Right ventricle myocardium superior (tissue), 1 donor: ENCODE data around the gene SRRD. TPM values are rescaled to one million over a fixed set of nuclear protein-coding genes. Genes with fewer than 3 reads are reported as not detected.
"Not testable (repeated sequence)": the region's sequence is repeated elsewhere in the genome, so short reads cannot be mapped to it uniquely, and the experiment has no call there.

Source experiments
- ATAC-seq: fragments of 200-7000 bp; cut with Tn5 transposase; one replicate; pipeline ENCODE4 v1.9.1; 2020; ENCODE audit warnings: mild to moderate bottlenecking; ENCODE audit not compliant: poor library complexity
- DNase-seq: peaks from one replicate; pipeline ENCODE4 v3.0.0-alpha.2; 2020
- intact Hi-C: fragments of 100-400 bp; cut with DNase I; formaldehyde crosslinking; loops from one replicate; pipeline ENCODE4 v1.11.2; 2022
- long read RNA-seq: library from polyadenylated mRNA; unstranded; transcript quantifications from one replicate; pipeline ENCODE4 v2.0.0, GENCODE V29; 2021
- total RNA-seq: library from RNA; stranded (reverse); fragmentation: NEBNext Ultra II Directional; extraction: Animal tissue kit (Norgen Biotek cat#: 25700); gene quantifications from one replicate; pipeline ENCODE4 v1.2.1, GENCODE V29; 2021
- donor health status: DM: no; HTN: yes; CAD: no; lungs with severe emphysema.

The SRRD gene, protein sequence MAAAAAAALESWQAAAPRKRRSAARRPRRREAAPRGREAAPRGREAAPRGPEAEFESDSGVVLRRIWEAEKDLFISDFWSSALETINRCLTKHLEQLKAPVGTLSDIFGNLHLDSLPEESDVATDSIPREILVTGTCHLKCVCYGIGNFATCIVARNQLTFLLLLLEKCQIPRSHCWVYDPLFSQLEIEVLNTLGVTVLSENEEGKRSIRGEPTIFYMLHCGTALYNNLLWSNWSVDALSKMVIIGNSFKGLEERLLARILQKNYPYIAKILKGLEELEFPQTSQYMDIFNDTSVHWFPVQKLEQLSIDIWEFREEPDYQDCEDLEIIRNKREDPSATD
- 23.2 TPM for total RNA-seq
- long read RNA-seq, full-length matches to known transcripts, result 29 of 37 reads
- long read RNA-seq, partial matches to known transcripts, result 0 of 37 reads
- long read RNA-seq, other reads (novel, unspliced or antisense), result 8 of 37 reads

GRCh38 chr22:26483439-26484359 lies at the start of gene SRRD, which contains the start of gene HPS4:
Gene SRRD, plus strand, starts transcription at chr22:26483877. Its CDS starts 14 bp downstream, at chr22:26483891.
Gene HPS4, minus strand, starts transcription at chr22:26483783. Its CDS starts 2,021 bp downstream, at chr22:26481762.
- peak; percentile 95 for DNase-seq
- peak; percentile 98 for ATAC-seq
- intact Hi-C loops, result loop anchor here (5.0 kb wide), 1 partner anchor 109 kb away; the partner anchor contains the start of gene TPST2

DNA sequence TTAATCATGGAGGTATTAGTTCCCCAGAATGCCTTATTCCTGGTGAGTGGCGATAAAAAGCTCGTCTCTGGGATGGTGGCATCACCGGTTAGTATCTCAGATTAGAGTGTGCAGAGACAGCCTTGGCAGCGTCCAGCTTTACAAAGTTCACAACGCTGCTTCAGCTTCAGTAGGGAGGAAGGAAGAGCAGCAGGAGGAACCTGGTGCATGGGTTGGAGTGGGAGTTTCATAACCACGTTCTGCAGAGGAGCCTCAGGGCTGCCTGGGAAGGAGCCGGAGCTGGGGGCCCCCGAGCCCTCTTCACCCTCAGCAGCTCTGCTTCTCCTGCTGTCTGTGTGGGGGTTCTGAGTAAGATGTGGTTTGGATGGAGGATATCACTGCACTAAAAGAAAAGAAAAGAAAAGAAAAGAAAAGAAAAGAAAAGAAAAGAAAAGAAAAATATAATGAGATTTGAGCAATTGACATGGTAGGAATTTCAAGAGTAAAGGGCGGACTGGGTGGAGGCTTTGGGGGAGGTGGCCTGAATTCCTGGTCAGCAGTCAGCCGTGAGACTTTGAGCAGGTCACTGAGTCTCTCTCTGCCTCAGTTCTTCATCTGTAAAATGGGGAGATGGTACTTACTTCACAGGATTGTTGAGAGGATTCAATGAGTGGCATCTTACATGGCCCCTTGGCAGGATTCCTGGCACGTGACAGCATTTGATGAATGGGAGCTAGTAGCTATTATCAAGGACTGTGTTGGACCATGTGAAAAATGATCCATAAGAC lies 48.2 kb upstream of the SRRD start:
- ATAC-seq, result no peak
- DNase-seq, result no peak
- intact Hi-C loops, result no loop called here

DNA sequence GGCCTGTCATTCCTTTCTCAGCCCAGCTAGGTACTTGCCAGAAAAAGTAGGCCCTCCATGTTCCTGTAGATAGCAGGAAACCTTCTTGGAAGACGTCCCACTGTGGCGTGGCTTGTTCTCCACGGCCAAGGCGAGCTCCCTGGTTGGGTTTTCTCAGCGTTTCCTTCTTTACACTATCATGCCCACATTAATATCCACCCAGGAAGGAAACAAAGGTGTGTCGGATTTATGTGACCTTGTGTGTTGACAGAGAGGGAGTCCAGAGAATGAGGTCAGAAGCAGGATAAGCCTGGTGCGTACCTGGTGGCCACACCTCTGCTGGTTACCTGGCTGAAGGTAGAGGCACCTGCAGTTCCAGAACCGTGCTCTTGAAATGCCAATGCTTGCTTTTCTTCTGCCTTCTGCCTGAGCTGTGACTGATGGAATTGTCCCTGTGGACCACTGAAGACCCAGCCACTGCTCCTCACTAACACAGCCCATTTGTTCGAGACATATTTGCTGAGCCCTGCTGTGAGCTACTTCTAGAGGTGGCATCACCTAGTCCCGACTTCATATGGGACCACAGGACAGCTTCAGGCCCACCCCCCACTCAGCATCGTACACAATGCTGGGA lies 46.7 kb upstream of the SRRD start:
- intact Hi-C loops, result no loop called here
- ATAC-seq, result peak; percentile 22
- DNase-seq, result no peak

DNA sequence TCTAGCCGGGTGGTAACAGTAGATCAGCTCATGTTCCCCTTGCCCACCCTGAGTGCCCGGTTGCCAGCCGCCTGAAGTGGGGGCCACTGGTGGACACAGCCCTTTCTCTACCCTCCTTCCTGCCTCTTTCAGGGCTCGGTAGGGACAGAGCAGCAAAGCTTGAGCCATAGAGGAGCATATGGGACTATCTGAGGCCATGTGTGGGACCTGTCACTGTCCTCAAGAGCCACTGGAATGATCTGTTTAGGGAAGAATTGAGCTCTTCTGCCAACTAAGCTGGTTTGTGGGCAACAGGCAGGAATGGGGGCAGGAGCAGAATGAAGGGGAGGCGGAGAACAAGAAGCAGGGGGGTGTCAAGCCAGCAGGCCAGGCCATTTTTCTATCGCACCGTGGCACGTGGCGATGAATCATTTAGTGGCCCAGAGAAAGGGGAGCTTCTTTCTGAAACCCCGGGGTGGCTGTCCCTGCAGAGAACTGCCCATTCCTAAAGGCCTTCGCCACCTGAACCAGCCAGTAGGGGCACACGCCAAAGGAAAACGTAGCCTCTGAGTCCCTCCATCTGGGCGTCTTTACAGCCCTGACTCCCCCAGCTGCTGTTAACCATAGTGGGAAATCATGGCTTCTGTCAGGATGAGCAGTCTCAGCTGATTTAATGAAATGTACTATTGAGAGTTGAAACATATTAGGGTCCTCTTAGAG lies 45.8 kb upstream of the SRRD start:
- ATAC-seq, result no peak
- intact Hi-C loops, result no loop called here
- DNase-seq, result no peak

DNA sequence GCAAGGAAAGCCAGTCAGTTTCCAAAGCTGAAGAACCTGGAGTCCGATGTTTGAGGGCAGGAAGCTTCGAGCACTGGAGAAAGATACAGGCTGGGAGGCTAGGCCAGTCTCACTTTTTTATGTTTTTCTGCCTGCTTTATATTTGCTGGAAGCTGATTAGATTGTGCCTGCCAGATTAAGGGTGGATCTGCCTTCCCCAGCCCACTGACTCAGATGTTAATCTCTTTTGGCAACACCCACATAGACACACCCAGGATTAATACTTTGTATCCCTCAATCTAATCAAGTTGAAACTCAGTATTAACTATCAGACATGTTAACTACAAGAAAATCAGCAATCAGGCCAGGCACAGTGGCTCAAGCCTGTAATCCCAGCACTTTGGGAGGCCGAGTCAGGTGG lies 44.9 kb upstream of the SRRD start:
- DNase-seq, ATAC-seq, intact Hi-C loops: not testable (repeated sequence)

DNA sequence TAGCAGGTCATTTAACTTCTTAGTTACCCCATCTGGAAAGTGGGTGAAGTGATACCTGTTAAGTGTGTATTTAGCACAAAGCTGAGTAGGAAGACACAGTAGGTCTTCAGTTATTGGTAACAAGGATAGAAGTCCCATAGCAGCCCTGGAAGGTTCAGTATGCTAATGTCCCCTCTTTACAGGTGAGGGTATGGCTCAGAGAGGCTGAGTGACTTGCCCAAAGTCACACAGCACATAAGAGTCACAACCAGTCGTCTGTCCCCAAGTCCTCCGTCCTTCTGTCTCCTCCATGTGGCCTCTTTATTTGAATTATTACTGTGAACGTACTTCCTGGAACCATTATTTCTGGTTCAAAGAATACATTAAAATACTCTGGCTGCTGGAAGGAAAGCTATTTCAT lies 44.1 kb upstream of the SRRD start:
- intact Hi-C loops, result no loop called here
- DNase-seq (no peak), ATAC-seq (no peak)

GRCh38 chr22:26442086-26442756 lies 41.5 kb upstream of the SRRD start:
- no peak for DNase-seq
- intact Hi-C loops, result no loop called here
- ATAC-seq, result no peak

- ATAC-seq, result no peak
Measured at GRCh38 chr22:26443901-26444690, 39.6 kb upstream of the SRRD start.

GRCh38 chr22:26444777-26445176 lies 38.9 kb upstream of the SRRD start:
- intact Hi-C loops, result no loop called here
- ATAC-seq (no peak), DNase-seq (no peak)

More at GRCh38 chr22:26443901-26444690, 39.6 kb upstream of the SRRD start:
- no peak for DNase-seq
- intact Hi-C loops, result no loop called here

GRCh38 chr22:26445577-26446275 lies 38.0 kb upstream of the SRRD start:
- intact Hi-C loops, result no loop called here
- no peak for DNase-seq
- ATAC-seq, result no peak

GRCh38 chr22:26446808-26447515 lies 36.7 kb upstream of the SRRD start:
- no peak for DNase-seq
- ATAC-seq, result no peak
- intact Hi-C loops, result no loop called here

DNA sequence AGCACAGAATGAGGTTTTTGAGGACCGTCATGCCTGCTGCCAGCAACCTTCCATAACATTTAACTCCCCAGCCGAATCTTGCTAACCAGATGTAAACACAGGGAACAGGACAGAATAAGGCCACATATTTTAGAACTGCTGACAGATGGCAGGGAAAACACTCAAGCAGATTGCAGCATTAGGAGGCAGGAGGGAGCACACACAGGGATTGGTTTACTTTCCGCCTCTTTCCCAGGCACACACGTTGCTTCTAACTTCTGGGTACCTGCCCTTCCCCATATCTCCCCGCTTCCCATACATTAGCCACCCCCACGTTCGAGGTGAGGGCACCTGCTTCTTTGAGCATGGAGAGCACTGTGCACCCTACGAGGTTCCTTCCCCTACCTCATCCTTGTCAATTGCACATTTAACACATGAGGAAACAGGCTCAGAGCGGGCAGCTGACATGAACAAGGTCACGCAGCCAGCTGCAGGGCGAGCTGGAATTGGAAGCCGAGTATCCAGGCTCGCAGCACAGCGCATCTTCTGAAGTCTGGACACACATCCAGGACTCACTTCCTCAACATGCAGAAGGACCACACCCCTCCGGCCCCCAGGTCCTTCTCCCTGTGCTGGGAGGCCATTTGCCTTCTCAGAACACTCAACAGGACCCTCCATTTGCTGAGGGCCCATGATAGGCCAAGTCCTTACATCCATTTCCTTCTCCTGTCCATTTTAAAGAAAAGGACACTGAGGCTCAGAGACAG lies 35.9 kb upstream of the SRRD start:
- intact Hi-C loops, result no loop called here
- no peak for DNase-seq
- no peak for ATAC-seq

GRCh38 chr22:26448334-26448733 lies 35.3 kb upstream of the SRRD start:
- peak; percentile 57 for ATAC-seq
- DNase-seq, result no peak
- intact Hi-C loops, result no loop called here

- intact Hi-C loops, result no loop called here
- ATAC-seq (peak; percentile 35), DNase-seq (no peak)
Measured at GRCh38 chr22:26448941-26449340, 34.7 kb upstream of the SRRD start.
